GM19467 (cell line): ENCODE results near the gene SULT1E1.

ENCODE experiments used
- ATAC-seq: cut with Tn5 transposase; IDR thresholded peaks from one replicate; pipeline ENCODE4 v1.9.1; 2021; ENCODE audit warnings: mild to moderate bottlenecking, moderate library complexity; ENCODE audit not compliant: unreplicated experiment

The SULT1E1 gene

DNA sequence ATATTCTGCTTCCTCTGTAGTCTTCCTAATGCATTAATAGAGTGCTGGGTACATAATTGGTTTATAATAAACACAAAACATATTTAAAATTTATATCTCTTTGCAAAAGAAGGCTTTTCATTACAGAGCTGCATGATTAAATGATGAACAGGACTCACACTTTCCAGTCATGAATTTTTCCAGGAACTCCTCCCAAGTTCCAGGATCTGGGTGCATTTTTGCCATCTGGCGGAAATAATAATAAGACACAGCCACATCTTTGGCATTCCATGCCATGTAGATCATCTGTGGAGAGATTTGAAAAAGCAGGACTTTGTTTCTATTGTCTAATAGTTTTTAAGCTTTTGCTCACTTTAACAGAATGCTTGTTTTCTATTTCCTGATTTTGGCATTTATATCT lies 59.3 kb downstream of the SULT1E1 start:
- no peak for ATAC-seq

- no peak for ATAC-seq
These were observed 60.6 kb downstream of the SULT1E1 start for GRCh38 chr4:69799337-69799736.

- no peak for ATAC-seq
These were observed 66.2 kb downstream of the SULT1E1 start for GRCh38 chr4:69793732-69794131.
